HS-27A (cell line): ENCODE data around the gene WIPI1.
"Not testable (repeated sequence)": the region's sequence is repeated elsewhere in the genome, so short reads cannot be mapped to it uniquely, and the experiment has no call there.

Source experiments
- DNase-seq: peaks from one replicate; pipeline ENCODE4 v3.0.0-alpha.2; 2012; ENCODE audit warnings: low read depth, missing footprints

Gene WIPI1, protein sequence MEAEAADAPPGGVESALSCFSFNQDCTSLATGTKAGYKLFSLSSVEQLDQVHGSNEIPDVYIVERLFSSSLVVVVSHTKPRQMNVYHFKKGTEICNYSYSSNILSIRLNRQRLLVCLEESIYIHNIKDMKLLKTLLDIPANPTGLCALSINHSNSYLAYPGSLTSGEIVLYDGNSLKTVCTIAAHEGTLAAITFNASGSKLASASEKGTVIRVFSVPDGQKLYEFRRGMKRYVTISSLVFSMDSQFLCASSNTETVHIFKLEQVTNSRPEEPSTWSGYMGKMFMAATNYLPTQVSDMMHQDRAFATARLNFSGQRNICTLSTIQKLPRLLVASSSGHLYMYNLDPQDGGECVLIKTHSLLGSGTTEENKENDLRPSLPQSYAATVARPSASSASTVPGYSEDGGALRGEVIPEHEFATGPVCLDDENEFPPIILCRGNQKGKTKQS

DNA sequence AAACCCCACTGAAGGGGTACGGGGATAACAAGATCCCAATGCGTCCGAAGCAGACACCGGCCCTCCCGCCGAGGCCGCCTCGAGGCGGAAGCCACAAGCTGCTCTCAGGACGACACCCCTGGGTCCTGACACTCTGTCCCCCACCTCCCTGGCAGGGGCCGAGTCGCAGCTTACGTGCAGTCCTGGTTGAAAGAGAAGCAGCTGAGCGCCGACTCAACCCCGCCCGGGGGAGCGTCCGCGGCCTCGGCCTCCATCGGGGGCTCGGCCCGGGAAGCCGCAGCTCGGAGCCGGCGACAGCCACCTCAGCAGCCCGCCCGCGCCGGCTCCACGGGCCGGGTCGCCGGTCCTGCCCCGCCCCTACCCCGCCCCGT, at the start of gene WIPI1:
TSS of gene WIPI1 (minus strand) at position 329 of the 371 bp plus-strand sequence. CDS start at position 254, 75 bp downstream.
- DNase-seq, result no peak

DNA sequence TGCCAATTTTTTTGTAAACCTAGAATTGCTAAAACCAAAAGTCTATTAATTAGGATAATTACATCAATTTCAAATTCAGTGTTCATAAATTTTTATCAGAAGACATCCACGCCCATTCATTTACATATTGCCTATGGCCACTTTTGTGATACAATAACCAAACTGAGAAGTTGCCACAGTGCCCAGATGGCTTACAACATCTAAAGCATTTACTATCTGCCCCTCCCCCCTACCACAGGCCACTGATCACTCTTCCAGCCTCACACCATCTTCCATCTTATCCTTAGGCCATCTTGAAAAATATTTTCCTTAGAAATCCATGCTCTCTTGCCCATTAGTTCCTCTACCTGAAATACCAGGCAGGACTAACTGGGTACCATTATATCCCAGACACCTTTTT, 48.7 kb upstream of the WIPI1 start:
- DNase-seq, result no peak

DNA sequence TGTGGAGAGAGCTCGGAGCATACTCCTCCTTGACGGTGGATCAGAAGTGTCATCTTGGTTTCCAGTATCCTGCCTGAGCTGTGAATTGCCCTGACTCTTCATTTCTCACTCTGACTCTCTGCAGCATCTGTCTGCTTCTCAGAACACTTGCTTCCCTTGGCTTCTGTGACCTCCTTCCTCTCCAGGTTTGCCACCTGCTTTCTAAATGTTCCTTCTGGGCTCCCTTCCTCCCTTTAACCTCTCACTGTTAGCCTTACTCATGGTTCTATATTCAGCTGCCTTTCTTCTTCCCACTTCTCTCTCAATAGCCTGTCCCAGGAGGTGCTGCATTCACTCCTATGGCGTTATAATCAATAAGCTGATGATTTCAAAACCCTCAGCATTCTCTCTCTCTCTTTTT, 43.8 kb upstream of the WIPI1 start:
- DNase-seq, result no peak

DNA sequence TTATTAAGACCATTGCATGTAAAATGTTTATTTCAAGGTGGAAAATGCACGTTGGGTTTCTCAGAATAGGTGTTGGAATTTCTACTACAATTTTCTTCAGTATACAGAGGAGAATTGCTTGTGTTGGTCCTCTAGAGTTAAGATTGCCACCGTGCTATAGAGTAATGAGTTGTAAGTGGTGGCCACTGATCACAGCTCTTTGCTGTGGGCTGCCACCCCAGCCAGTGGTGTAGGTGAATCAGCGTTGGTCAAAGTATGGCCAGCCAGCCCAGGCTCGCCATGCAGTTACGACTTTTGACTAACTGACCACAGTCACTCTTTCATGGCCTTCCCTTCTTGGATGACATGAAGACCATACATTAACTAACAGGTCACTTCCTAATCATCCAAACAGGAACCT, 42.3 kb upstream of the WIPI1 start:
- DNase-seq, result no peak

DNA sequence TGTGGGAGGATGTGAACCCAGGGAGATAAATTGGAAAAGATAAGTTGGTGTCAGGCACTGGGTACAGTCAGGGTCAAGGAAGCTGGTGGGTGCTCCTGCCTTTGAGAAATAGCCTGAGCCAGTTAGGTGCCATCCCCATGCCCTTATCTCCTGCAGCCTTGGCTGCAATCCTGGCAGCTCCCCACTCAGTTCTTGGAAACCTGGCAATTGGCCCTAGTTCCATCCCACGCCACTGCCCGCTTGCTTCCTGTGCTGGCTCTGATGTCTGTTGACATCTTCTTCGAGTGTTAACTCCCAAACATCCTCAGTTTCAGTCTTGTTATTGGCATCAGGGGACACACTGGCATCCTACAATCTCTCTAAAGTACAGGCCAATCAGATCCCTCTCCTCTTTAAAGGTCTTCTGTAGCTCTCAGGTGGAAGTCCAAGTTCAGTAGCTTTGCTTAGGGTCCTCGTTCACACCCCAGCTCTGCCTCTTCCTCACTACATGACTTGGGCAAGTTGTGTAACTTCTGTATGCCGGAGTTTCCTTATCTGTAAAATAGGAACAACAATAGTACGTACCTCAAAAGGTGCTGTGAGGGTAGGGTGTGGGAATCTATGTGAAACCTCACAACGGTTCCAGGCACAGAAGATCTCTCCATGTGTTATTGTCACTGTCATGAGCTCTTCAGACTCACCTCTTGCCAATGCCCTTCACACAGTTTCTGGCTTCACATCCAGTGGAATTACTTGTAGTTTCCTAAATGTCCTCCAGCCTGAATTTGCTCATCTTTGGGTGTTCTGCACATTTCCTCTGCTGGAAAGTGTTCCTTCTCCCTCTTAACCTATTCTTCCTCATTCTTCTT, 41.4 kb upstream of the WIPI1 start:
- DNase-seq, result no peak

DNA sequence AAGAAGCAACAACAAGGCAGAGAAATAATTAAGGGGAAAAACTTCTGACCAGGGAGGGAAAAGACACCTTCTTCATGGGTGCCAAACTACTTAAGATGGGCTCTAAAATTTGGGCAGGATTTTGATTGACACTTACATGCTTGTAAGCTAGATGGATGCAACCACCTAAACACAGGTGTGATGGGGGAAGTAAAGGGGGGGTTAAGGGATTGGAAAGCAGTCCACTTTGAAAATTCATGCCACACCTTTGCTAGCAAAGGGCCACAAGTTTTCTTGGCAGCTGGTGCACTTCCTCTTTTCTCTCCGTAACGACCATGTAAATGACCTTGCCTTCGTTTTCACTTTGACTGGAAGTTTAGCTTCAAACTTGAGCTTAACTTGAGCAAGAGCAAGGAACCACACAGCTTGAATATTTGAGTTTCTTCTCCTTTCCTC, 40.6 kb upstream of the WIPI1 start:
- no peak for DNase-seq

DNA sequence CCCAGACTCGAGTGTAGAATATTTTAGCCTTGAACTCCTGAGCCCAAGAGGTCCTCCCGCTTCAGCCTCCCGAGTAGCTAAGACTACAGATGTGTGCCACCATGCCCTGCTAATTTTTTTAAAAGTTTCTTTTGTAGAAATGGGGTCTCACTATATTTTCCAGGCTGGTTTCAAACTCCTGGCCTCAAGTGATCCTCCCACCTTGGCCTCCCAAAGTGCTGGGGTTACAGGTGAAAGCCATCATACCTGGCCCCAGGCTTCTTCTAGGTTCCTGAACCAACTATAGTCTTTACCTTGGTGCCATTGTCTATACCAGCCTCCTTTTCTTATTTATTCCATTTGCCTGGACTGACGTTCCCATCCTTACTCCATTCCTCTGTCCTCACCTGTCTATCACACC, 37.8 kb upstream of the WIPI1 start:
- no peak for DNase-seq

DNA sequence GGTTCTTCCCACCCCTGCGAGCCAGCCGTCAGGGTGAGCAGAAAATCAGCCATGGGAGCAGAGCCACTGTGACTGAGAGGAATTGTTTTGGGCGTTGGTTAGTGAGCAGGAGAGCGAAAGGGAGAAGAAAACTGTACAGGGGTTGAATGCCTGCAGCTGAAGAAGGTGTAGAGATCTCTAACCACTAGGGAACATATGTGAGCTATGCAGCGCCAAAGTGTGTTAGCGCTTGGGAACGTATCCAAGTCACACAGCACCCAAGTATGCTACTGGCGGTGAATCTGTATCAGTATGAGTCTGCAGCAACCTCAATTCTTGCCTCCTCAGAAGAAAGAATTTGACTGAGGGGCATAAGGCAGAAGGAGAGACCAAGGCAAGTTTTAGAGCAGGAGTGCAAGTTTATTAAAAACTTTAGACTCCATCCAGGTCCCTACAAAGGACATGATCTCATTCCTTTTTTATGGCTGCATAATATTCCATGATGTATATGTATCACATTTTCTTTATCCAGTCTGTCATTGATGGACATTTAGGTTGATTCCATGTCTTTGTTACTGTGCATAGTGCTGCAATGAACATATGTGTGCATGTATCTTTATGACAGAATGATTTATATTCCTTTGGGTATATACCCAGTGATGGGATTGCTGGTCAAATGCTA, 35.2 kb upstream of the WIPI1 start:
- not testable (repeated sequence) for DNase-seq

DNA sequence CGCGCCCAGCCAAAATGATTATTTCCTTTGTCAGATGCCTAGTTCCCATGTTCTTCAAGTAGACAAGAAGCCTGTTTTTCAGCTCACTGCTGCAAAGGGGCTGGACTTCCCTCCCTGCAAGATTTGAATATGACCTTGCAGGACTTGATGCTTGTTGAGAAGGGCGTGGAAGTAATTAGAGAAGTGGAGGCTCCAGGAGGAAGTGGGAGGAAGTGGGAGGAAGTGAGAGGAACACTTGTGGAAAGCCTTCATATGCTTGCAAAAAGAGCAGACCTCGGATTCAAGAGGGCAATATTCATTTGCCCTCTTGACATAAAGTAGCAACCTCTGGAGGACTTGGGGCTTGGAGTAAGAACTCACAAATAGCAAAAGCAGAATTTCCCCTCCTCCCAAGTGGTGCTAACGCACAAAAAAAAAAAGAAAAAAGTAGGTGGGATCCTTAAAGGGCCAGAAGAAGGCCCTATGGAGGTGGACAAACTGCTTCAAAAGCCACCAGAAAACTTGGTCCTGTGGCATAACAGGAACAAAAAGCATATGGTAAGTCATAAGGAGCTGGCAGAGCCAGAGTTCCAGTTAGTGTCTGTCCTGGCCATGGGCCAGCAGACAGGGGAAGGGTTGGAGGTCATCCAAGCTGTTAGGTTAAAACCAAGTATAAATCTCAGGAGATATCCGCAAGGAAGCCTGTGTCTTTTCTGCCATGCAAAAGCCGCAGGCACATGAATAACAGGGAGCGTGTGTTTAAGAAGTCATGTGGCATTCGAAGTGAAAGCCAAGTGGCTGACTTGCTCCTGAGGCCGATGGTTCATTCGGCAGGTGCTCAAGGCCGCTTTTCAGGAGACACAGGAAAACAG, 34.3 kb upstream of the WIPI1 start:
- DNase-seq, result no peak

DNA sequence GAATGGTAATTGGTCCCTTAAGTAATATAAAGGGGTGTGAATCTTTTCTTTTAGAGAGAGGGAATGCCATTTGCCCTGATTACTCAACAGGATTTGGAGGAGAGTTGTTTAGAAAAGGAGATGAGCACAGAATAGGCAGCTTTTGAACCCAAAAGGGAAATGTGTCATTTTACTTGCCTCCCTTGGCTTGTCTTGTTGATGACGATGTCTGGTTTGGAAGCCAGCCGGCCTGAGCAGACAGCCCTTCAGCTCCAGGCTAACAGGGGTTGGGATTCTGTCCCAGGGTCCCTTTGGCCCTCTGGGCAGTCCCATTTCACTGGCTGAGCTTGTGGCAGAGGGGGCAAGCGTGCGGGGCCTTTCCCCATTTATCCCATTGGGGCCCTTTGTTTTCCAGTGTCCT, 32.6 kb upstream of the WIPI1 start:
- DNase-seq, result no peak

DNA sequence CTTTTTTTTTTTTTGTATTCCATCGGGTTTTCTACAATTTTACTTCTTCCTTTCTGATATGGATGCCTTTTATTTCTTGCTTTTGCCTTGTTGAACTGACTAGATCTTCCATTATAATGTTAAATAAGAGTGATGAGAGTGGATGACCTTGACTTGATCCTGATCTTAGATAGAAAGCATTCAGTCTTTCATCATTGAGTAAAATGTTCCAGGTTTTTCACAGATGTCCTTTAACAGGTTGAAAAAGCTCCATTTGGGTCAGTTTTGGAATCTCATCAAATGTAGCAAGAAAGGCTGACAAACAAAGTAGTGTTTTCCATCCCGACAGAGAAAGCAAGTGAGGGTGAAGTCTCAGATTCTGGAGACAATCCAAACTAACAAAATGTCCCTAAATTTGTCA, 27.2 kb upstream of the WIPI1 start:
- no peak for DNase-seq

DNA sequence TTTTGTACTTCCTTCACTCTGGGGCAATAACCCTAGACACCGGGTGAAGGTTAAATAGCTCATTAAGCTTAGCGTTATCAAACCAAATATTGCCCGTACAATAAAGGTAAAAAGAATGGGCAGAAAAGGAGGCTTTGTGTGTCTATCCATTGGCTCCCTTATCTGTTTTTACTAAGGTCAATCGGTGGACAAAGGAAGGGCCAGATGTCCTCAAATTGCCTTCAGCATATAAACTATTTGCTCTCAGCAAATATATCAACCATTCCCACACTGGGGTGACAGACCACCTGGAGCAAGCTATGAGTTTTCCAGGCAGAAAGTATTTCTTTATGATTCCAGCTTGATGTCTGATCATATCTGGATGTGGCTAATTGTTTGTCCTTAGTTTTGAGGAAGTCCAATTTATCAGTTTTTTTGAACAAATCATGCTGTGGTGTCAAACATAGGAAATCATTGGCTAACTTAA, 25.3 kb upstream of the WIPI1 start:
- DNase-seq, result no peak

DNA sequence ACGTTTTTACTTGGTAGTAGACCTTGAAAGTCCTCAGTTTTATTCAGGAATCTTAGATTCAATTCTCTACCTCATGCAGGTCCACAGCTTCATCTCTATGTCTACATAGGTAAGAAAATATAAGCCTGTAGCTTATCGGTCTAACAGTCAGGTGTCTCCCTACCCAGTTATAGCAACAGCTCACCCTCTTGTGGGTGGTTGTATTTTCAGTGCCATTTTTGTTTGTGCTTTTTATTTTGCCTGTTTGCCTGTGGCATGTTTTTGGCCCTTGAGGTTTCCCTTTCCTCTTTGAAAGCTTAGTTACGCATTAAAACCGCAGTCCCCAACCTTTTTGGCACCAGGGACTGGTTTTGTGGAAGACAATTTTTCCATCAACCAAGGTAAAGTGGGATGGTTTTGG, 23.6 kb upstream of the WIPI1 start:
- no peak for DNase-seq

DNA sequence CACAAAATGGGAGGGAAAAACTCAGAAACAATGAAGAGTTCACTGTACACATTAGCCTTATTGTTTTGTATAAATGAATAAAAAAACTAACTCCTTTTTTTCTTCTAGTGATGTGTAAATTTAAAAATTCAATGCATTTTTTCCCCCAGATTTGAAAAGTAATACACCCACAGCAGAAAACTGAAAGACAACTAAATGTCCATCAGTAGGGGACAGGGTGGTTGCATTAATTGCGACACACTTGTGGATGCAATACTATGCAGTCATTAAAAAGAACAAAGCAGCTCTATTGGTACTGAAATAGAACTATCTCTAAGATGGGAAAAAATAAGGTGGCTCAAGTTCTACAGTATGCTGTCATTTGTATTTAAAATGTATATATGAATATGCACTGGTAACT, 13.7 kb upstream of the WIPI1 start:
- DNase-seq, result no peak

DNA sequence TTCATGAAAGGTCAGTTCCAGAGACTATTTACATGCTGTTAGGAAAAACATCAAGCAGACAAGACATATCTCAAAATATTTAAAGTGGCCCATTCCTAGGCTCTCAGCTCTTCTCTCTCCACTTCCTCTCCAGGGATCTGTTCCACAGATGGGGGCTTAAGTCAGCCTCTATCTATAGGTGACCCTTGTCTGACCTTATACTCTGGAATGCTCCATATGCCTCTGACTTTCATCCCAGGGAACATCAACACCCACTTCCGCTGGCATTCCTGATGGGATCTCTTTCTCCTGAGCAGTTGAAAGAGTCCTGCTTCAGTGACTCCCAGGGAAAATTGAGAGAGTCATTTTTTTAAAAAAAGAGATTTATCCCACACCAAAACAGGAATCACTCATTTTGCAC, 11.5 kb upstream of the WIPI1 start:
- no peak for DNase-seq

DNA sequence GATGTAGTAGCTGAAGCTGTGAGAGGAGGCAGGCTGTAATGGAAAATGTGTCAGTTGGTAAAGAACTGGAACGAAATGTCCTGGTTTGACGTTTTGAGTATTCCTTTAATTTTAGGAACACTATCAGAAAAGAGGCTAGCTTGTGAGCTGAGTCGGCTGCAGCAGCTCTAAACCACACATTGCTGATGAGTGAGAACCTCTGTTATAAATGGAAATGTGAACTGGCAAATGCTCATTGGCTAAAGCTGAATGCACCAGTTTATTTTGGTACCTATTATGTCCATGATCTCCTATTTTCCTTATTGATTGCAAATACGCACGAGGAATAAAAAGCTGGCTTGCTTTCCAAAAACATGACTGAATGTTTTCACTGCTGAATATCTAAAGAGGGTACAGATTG, 11.0 kb upstream of the WIPI1 start:
- DNase-seq, result no peak

DNA sequence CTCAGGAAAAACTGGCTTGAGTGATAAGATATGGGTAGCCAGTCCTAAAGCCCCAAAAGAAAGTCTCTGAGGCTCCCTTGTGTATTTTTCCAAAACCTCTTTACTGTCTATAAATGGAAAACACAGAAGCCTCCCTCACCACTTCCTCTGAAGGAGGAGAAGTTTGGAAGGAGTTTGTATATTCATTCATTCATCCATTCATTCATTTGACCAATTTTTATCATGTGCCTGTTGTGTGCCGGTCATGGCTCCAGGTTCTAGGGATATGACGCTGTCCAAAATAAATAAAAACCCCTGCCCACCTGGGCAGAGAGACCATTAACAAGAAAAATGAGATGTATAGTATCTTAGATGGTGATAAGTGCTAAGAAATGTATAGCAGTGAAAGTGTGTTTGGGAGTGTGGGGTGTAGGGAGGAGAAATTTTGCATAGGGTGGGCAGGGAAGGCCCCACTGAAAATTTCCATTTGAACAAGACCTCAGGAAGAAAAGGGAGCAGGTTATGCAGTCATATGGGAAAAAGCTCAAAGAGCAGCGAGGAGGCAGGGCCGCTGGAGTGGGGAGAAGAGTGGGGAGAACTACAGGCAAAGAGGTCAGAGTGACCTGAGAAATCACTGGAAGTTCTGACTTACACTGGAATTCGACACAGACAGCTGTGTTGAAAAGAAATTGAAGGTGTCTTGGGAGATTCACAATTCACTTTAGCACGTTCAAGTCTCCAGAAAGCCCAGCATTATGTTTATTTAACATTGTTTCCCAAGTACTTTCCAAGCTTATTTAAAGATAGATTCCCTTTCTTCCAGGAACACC, 6.1 kb upstream of the WIPI1 start:
- no peak for DNase-seq

DNA sequence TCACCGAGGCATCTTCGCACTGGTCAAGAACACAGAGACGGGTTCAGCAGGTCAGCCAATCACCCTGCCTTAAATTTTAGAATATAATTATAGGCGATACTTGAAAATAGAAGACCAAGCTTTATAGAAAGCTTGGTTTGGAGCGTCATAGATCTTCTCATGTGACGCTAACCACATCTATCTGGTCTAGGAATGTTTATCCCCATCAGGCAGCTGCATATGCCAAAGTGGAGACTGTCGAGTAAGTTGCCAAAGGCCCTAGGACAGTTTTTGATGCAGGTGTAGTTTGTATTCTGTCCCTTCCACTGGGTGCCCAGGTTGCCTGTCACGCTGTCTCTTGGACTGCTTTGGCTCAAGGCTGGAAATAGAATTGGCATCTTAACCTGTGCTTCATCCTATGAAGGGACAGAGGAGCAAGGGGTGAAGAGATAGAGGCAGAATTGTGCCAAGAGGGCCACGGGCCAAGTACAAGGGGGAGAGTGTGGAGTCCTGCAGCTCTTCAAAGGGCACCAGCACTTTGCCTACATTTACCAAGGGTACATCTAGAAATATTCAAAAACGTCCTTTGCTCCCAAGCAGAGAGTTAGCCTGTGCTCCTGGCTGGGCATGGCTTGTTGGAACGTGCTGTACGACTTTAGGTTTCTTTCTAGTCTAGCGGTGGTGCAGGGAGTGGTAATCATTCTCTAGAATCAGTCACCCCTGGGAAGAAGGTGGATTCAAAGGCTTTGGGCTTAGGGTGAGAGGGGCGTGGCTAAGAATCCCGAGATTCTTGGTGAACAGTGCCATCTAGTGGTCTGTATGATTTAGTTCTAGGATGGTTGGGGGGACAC, 5.3 kb upstream of the WIPI1 start:
- DNase-seq, result no peak

DNA sequence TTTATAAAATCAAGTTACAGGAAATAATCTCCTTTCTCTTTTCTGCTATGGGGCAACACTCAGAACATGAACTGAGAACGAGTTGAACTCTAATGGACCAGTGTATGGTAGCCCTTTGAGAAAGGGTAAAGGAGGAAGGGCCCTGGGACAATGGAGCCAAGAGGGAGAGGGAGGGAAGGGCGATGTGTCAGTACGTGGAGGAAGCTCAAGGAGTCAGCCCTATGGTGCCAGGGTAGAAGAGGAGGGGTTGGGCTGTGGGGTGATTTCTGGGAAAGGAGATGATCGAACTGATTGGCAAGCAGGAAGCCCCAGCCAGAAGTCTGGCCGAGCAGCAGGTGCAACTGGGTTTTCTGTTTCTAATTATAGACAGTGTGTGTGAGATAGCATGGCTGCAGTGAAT, 4.3 kb upstream of the WIPI1 start:
- DNase-seq, result no peak

DNA sequence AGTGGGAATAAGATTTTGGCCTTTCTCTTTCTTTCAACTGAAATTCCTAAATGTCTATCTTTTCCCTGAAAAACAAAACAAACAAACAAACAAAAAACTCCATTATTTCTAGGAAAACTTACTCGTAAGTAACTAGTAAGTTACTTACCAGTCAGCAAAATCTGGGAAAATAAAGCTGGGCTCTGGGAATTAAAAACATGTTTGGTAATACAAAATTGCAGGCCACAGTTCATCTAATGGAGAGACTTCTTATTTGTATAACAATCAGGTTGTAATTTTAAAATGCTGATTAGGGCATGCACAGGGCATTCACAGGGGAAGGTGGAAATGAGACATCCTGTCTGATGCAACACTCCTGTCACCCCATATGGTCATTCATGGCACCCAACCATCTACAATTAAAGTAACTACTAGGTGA, 3.8 kb upstream of the WIPI1 start:
- no peak for DNase-seq
